ENCODE measurements around the gene EML1.
"Not testable (repeated sequence)": the region's sequence is repeated elsewhere in the genome, so short reads cannot be mapped to it uniquely, and the experiment has no call there.

The EML1 gene

DNA sequence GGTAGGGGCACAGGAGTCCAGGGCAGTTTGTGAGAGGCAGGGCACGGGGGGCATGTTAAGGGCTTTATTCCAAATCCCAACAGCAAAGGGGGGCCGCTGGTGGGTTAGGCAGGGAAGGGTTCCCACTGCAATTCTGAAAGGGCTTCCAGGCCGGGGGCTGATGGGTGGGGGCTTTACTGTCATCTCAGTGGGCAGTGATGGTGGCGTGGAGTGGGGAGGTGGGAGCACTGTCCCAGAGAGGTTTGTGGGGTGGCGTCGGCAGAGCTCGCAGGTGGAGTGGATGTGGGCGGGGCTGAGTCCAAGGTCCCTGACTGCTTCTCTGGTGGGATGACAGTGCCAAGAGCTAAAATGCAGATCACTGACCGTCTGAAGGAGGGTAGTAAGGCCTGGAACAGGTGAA lies 150.4 kb downstream of the EML1 start:
- no peak for DNase-seq

DNA sequence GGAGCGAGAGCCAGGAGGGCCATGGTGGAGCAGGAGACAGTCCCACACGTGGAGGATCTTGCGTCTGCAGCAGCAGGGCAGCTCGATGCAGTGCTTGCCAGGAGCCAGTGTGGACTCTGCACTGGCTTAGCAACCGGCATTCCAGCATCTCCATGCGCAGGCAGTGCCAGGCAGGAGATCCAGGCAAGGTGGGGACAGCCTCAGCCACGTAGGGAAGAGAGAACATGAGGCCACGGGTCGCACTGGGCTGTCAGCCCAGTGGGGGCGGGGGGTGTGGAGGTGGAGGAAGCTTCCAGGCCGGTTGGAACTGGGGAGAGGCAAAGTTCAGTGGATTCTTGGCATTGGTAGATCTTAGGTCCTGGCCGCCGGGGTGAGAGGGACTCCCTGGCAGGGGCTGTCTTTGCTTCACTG lies 151.0 kb downstream of the EML1 start:
- no peak for DNase-seq

DNA sequence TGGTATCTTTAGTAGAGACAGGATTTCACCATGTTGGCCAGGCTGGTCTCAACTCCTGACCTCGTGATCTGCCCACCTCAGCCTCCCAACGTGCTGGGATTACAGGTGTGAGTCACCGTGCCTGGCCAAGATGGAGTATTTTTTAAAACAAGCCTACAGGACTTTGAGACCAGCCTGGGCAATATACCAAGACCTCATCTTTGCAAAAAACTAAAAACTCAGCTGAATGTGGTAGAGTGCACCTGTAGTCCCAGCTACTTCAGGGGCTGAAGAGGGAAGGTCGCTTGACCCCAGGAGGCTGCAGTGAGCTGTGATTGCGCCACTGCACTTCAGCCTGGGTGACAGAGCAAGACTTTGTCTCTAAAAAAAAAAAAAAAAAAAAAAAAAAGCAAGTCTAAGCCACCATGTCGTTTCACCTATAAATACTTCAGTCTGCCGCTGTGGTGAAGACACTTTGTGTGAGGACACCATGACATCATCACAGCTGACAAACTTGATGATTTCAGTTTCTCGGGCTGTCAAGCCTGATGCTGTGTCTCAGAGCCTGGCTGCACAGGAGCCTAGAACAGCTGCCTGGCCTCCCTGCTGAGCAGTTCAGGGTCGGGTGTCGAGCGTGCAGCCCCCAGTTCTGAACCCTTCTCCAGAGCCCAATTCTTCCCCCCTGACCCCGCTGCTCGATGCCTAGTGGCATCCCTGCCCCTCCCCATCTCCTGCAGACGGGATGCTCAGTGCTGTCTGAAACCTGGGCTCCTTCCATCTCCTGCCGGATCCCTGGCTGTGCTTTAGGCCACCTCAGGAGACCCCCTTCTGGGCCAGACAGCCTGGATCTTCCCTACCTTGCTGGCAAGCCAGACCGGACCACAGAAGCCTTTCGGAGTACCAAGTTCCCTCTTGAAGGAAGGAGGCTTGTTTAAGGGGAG lies 152.8 kb downstream of the EML1 start:
- DNase-seq: no peak

DNA sequence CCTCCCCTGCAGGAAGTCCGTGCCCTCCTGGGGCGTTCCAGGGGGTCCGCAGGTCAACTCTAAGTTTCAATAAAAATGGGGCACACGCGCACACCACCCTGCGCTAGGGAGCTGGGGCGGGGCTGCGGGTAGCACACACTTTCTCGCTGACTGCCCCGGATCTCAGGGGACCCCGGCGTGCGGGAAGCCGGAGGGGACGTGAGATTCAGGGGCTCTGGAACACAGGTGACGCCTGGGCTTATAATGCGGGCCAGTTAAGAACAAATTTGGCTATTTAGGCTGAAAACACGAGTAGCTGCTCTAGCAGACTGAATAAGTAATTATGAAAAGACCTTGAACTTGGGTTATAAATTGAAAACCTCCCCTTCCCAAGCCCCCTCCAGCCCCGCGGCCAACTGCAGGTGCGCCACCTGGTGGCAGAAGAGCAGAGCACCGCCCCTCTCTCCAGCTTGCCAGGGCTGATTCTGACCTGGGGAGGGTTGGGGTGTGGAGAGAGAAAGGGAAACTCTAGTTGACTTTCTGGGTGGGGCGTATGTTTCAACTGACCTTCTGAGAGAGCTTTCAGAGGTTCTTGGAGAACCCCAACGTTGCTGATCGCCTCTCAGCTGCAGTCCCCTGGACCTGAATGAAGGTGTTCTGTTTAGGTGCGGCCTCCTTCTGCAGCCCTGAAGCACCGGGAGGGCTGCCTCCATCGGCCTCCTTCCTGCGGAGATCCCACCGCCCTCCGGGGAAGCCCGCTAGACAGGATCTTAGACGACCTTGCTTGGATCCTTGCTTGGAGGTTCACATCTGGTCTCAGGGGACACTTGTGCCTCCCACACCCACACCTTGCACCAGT lies 153.7 kb downstream of the EML1 start:
- DNase-seq: no peak

DNA sequence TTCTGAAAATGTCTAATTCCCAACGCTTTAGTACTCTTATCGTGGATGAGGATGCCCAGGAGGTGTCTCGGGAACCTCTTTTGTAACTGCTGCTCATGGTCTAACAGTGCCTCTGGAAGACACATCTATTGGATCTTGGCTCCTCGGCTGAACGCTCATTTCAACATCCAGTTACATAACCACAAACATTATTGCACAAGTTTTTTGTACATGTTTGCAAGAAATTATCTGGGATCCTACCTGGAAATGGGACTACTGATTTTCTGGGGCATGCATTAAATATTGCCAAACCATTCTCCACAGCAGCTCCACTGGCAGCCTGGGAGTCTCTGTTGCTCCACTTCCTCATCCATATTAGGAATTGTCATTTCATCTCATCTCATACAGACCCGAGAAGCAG lies 154.5 kb downstream of the EML1 start:
- DNase-seq: no peak

DNA sequence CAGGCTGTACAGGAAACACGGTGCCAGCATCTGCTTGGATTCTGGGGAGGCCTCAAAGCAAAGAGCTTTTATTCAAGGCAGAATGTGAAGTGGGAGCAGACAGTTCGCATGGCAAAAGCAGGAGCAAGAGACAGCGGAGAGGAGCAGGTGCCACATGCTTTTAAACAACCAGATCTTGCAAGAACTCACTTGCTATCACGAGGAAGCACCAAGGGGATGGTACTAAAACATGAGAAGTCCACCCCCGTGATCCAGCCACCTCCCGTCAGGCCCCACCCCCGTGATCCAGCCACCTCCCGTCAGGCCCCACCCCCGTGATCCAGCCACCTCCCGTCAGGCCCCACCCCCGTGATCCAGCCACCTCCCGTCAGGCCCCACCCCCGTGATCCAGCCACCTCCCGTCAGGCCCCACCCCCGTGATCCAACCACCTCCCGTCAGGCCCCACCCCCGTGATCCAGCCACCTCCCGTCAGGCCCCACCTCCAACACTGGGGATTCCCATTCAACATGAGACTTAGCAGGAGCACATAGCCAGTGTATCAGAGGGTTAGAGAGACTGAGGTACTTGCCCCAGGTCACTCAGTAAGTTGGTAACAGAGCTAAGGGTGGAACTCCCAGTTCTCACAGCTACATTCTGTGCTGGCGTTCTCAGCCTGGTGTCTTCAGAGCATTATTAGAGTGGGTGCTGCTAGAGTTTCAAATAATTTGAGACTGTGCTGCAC lies 156.0 kb downstream of the EML1 start:
- DNase-seq: not testable (repeated sequence)

DNA sequence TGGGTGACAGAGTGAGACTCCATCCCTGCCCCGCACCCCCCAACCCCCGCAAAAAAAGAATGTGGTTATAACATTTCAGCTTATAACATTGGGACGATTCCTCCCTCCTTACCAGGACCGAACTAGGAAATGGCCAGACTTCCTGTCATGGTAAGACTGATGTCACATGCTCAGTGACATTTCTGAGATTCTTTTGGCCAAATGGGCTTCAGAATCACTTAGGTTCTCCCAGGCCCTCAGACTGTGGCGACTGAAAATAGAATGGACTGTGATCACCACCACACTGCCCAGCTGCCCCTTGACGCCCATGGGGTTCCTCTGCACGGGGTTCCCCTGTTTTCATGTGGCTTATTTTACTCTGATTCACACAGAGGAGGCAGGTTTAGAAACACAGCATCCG lies 157.0 kb downstream of the EML1 start:
- DNase-seq: no peak

DNA sequence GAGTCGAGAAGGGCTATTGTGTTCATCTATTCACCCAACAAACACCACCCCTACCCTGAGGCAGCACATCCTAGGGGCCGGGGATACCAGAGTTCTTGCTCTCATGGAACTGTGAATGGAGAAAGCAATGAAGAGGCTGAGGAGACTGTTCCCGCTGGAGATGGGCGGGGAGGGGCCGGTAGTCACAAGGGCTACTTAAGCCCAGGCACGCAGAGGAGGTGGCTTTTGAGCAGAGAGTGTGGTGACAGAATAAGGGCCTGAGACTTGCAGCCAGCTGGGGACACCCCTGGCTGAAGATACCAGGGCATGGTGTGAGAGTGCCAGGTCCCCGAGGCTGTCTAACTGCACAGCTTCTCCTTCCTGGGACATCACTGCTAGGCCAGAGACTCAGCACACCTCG lies 157.9 kb downstream of the EML1 start:
- DNase-seq: no peak

DNA sequence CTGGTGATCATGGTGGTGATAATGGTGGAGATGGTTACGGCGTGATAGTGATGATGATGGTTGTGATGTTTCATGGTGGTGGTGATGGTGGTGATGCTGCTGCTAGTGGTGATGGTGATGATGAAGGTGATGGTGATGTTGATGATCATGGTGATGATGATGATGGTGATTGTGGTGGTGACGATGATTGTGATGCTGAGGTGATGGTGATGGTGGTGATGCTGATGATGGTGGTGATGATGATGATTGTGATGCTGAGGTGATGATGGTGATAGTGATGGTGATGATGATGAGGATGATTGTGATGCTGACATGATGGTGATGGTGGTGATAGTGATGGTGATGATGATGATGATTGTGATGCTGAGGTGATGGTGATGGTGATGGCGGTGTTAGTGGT lies 158.8 kb downstream of the EML1 start:
- no peak for DNase-seq

DNA sequence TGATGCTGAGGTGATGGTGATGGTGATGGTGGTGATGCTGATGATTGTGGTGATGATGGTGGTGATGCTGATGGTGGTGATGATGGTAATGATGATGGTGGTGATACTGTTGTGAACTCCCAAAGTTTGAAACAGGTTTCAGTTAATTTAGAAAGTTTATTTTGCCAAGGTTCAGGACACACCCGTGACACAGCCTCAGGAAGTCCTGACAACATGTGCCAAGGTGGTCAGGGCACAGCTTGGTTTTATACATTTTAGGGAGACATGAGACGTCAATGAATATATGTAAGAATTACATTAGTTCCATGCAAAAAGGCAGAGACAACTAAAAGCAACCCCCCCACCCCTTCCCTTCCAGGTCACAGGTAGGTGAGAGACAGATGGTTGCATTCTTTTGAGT lies 159.2 kb downstream of the EML1 start:
- no peak for DNase-seq

DNA sequence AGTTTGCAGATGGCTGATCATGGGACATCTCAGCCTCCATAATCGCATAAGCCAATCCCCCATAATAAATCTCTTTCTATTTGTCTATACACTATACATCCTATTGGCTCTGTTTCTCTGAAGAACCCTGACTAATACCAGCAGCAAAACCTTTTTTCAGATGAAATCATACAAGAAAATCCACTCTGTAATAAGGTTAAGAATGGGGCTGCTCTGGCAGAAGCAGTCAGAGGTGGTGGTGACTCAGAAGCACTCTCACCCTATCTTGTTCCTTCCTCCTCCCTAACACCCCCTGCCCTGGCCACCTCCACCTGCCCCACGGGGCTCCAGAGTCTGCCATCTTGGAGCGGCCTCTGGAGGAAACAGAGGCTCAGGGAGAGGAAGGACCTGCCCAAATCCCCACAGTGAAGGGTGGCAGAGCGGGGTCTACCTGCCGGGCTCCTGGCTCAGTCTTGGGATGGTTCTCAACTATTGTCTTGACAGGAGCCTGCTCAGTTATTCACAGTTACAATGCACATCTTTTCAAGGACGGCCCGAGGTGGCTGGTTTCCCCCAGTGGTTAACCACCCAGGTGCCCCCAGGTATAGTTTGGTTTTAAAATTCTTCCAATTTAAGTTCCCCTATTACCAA lies 162.7 kb downstream of the EML1 start:
- DNase-seq: no peak

DNA sequence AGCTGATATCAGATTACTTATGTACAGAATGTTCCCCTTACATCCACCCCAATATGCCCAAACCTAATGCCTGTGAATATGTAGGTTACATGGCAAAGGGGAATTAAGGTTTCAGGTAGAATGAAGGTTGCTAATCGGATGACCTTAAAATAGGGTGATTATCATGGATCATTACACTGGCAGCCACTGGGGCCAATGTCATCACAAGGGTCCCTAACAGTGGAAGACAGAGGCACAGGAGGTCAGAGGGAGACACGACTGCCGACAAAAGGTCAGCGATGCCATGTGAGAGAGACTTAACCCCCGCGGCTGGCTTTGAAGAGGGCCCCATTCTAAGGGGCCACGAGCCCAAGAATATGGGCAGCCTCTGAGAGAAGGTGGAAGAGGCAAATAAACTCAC lies 165.2 kb downstream of the EML1 start:
- DNase-seq: no peak

DNA sequence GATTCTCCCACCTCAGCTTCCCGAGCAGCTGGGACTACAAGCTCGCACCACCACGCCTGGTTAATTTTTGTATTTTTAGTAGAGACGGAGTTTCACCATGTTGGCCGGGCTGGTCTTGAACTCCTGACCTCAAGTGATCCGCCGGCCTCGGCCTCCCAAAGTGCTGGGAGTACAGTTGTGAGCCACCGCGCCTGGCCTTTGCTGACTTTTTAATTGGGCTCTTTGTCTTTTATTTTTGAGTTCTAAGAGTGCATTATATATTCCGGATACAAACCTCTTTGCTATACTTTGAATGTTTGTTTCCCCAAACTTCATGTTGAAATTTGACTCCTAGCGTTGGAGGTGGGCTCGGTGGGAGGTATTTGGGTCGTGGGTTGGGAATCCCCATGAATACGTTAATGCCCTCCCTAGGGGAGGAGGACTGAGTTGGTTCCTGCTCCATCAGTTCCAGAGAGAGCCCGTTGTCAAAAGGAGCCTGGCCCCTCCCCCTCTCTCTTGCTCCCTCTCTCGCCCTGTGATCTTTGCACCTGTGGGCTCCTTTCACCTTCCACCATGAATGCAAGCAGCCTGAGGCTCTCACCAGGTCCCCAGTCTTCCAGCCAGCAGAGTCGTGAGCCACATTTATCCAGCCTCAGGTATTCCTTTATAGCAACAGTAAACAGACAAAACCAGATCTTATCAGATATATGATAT lies 168.8 kb downstream of the EML1 start:
- DNase-seq: no peak

DNA sequence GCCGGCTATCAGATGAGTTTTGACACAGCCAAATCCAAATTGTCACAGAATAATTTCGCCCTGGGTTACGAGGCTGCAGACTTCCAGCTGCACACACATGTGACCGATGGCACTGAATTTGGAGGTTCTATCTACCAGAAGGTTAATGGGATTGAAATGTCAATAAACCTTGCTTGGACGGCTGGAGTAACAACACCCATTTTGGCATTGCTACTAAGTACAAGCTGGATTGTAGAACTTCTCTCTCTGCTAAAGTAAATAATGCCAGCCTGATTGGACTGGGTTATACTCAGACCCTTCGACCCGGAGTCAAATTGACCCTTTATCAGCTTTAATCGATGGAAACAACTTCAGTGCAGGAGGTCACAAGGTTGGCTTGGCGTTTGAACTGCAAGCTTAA lies 171.8 kb downstream of the EML1 start:
- no peak for DNase-seq

DNA sequence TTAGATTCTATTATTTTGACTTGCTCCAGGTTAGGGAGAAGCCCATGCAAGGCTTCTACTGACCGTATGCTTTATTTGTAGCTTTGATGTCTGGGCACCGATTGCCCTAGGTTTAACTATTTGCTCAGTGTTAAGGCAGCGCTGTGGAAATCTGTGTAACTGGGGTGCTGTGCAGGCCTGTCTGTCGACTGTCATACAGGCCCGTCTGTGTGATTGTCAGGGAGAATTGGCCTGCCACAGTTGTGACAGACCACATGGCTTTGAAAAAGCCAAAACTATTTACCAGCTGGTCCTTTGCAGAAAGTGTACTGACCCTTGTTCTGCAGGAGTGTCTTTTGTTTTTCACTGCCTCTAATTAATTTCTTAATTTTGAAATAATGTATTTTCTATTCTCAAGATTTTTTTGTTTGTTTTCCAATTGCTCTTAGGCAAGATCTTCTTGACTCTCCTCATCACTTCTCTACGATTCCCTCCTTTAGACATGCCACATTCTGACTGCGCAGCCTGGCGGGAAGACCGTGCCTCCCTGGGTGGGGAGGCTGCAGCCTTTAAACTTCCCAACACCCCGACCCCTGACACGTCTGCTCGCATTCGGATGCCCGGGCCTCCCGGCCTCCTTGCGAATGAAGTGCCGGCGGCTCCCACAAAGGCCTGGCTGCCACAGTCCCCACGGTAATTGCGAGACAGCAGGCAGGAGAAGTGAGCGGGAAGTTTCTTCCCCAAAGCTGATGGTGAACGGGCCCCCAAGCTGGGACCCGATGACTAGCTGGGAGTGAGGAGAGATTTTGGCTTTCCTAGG lies 173.0 kb downstream of the EML1 start:
- DNase-seq: no peak

DNA sequence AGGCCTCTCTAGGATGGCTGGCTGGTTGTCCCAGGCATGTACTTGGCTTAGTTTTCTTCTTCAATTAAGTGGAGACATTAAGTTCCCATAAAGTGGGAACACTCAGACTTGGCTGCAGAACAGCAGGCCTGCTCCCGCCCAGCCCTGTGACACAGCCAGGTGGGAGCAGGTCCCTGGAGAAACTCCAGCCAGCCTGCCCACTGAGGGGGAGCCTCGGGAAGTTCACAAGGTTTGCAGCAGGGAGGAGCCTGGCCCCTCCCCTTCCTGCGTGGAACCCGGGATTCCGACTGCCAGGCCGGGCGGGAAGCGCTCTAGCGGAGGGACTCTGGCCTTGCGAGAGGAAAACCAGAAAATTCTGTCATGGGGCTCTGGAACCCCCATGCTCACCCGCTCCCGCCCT lies 173.7 kb downstream of the EML1 start:
- no peak for DNase-seq

DNA sequence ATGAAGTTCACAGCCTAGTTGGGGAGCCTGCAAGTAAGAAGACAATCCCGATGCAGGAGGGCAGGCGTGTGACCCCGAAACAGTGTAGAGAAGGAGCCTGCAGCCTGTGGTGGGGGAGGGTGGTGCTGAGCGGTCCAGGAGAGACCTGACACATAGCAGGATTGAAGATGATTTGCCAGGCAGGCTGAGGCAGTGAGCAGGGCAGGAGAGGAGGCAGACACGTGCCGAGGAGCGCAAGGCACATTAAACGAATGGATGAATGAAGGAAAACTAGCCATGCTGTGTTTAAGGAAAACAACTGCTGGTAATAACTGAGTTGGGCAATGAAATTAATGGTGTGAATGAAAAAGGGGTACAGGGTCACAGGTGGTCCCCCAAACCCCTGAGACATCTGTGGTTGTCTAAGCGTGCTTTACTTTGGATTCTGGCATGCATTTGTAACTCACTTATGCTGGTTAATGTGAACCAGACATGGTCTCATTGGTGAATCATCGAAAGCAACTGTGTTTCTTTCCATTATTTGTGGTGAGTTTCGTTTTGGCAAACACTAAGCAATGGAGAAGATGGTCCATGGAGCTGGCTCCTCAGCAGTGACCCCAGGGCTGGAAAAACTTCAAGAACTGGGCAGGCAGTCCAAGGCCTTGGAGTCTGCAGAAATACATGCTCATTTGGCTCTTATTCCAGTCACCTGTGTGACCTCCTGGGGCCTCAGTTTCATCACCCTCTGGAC lies 175.1 kb downstream of the EML1 start:
- no peak for DNase-seq

DNA sequence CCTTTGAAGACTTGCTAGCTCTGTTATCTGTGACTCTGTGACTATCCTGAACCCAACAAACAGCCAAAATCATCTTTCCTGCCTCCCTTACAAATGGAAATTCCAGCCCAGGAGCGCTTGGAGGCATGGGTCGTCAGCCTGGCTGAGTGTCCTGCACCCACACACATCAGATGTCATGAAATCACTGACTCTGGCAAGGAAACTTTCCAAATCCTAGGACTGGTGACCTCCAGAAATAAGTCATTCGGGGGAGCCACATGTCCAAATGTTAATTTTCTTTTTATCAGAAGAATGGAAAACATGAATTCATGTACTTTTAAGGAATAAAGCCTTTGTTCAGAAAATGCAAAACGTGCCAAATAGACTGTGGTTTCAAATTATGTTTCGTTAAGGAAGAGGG lies 175.7 kb downstream of the EML1 start:
- no peak for DNase-seq

DNA sequence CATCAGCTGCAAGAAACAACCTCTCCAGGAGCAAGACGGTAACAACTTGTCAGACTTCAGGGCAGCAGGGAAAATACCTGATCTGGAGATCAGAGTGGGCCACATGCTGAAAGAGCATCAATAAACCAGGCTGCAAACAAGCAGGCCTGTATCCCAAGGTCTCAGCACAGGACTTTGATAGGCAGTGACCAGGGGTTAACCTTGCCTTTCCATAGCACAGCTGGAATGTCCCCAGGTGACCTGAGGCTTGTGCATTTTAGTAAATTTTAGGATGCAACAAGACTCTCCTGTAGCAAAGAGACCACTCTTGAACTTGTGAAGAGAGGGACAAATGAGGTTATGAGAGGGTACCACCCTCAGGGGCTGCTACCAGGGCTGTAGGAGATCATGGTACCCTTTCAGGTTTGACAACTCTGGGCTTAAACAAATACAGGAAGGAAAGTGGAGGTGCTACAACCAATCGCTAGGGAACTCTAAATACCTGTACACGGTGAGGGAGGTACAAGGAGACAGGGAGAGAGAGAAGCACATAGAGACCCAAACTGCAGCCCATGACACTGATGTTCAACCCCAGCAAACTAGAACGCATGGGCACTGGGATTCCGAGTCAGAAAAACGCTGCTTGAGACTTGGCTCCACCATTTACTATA lies 176.6 kb downstream of the EML1 start:
- no peak for DNase-seq

Measured in NCI-H2029 treated with DMSO at 0.1 percent for 48 hours (cell line).